ENCODE data around the gene ENG. TPM values are rescaled to one million over a fixed set of nuclear protein-coding genes. Genes with fewer than 3 reads are reported as not detected.

ENG gene
- total and polyA plus RNA-seq, 2 of the 8 experiments (the other 6 are each of a cell fraction or from before 2014, with no cell fraction given): 1.8 to 4.4 TPM

DNA sequence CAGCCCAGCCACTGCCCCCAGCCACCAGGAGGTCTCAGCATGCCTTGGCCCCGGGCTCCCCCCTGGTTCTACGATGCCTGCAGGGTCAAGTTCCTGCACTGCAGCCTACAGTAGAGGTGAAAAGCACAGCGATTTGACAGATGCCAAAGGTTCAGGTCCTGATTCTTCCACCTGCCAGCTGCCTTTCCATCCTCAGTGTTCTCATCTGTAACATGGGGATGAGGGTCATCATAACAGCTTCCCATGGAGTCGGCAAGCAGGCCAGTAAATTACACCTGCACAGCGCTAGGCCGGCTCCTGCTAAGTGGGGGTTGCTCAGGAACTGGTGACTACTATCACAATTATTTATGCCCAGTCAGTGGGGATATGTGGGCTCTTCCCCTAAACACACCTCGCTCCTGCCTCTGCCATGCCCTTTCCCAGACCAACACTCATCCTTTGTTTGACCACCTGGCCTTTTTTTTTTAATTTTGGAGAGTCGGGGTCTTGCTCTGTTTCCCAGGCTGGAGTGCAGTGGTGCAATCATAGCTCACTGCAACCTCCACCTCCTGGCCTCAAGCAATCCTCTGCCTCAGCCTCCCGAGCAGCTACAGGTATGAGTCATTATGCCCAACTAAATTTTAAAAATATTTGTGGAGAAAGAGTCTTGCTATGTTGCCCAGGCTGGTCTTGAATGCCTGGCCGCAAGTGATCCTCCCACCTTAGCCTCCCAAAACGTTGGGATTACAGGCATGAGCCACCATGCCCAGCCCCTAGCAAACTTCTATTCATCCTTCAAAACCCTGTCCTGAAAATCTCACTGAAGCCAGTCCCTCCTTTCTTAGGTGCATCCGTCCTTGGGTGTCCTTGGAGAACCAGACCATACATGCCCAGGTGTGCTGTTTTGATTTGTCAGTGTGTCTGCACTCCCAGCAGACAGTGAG, 6.4 kb downstream of the ENG start:
- Histone ChIP-seq H4K91ac (replicated peaks; ENCODE audit: insufficient read length, low read length) (no peak overlapping the region), H3K23ac (ENCODE audit: insufficient read length) (no peak overlapping the region), H3K27me3 (replicated peaks in 1 of 4; ENCODE audit: control insufficient read depth in 3 of 4, extremely low read depth in 1 of 4, insufficient read depth in 3 of 4, low read length in 3 of 4) (no peaks in the 10 kb centered on the region; a peak in 1 of 7 replicates), H2BK15ac (ENCODE audit: low read length) (no peak overlapping the region), H3K4ac (replicated peaks; ENCODE audit: insufficient read length, low read depth, low read length) (no peak overlapping the region), H2BK12ac (ENCODE audit: low read depth, low read length) (no peak overlapping the region), H3K56ac (replicated peaks; ENCODE audit: insufficient read length, low read depth, low read length) (no peak overlapping the region), H4K5ac (ENCODE audit: insufficient read length, low read depth, low read length) (no peak overlapping the region), H3K27ac (ENCODE audit: low read depth, low read length) (no peak overlapping the region), H3K79me1 (ENCODE audit: low read depth, low read length) (no peaks in the 10 kb centered on the region), H3K4me3 (ENCODE audit: extremely low read depth in 1 of 4, insufficient read depth in 2 of 4, low read depth in 3 of 4, low read length in 4 of 4) (no peak overlapping the region), H2BK120ac (replicated peaks; ENCODE audit: low read depth, low read length) (no peak overlapping the region), H4K20me1 (replicated peaks in 1 of 2; ENCODE audit: control insufficient read depth in 1 of 2, insufficient read depth in 2 of 2, low read length in 2 of 2) (no peaks in the 10 kb centered on the region), H4K8ac (ENCODE audit: extremely low read depth, insufficient read depth, low read length) (no peak overlapping the region), H3K14ac (ENCODE audit: insufficient read length) (no peak overlapping the region), H2BK20ac (ENCODE audit: low read length) (no peak overlapping the region), H3K79me2 (ENCODE audit: control insufficient read depth in 1 of 2, insufficient read depth in 2 of 2, low read length in 2 of 2) (no peaks in the 10 kb centered on the region), H3K23me2 (ENCODE audit: low read depth, low read length) (no peaks in the 10 kb centered on the region), H3K36me3 (ENCODE audit: control insufficient read depth in 2 of 4, insufficient read depth in 4 of 4, low read length in 3 of 4) (no peaks in the 10 kb centered on the region), H3K18ac (ENCODE audit: extremely low read depth, low read length) (no peak overlapping the region), H3K9ac (replicated peaks in 1 of 4; ENCODE audit: extremely low read depth in 1 of 4, low read depth in 3 of 4, low read length in 3 of 4) (no peak overlapping the region), H3K4me1 (replicated peaks in 1 of 4; ENCODE audit: control insufficient read depth in 3 of 4, insufficient read depth in 4 of 4, low read length in 3 of 4) (peaks cover 0 to 8% (median 5%) of the 10 kb centered on the region in 4 experiments; a peak in 6 of 7 replicates), H2BK5ac (ENCODE audit: low read depth, low read length) (no peak overlapping the region), H2AK5ac (ENCODE audit: low read depth, low read length) (0 out of 2 replicates have a peak overlapping the region, but pooled peaks have one; percentile 39), H3K9me3 (ENCODE audit: insufficient read depth in 2 of 2, low read depth in 1 of 2, low read length in 1 of 2) (no peaks in the 10 kb centered on the region), H3K4me2 (ENCODE audit: insufficient read depth in 1 of 2, low read depth in 2 of 2, low read length in 2 of 2) (no peak overlapping the region), H2AFZ (ENCODE audit: low read length) (no peak overlapping the region)
- DNase-seq (ENCODE audit: low read depth in 1 of 2, low spot score in 2 of 2) (no peak), FAIRE-seq (no peak)
- no peak for TF ChIP-seq RXRA (IDR thresholded peaks at IDR 0.05; ENCODE audit: insufficient read depth, low read depth, low read length)
- TF ChIP-seq KDM1A (IDR thresholded peaks at IDR 0.05; ENCODE audit: borderline replicate concordance, low read length): 0 out of 2 replicates have a peak, but pooled peaks have one; percentile 35
- 84% methylated on average over 12 of the region's 12 CpGs; no CpG with 5 or more reads in 1 of the 2 experiments for WGBS, 2 experiments (ENCODE audit: extremely low coverage in 1 of 2, insufficient coverage in 1 of 2, insufficient read length in 1 of 2, insufficient replicate concordance in 2 of 2, low coverage in 1 of 2, low lambda C conversion rate in 2 of 2, missing lambda C conversion rate in 1 of 2)
- ChIA-PET CTCF (ENCODE audit: partially characterized antibody) (interaction anchor here (0.9 to 2.0 kb wide), 5 partner anchors 12 to 23 kb away, joined by 3 to 9 read pairs (median 4); no protein-coding TSS in a partner anchor), POLR2A (ENCODE audit: partially characterized antibody) (interaction anchor here (1.9 kb wide), 1 partner anchor 38 kb away, joined by 5 read pairs; no protein-coding TSS in a partner anchor)
